ENCODE data around the gene ARL17A.
A peak's percentile ranks its signal among the peaks of the same experiment; 100 is the strongest.
"Not testable (repeated sequence)": the region's sequence is repeated elsewhere in the genome, so short reads cannot be mapped to it uniquely, and the experiment has no call there.

Gene ARL17A

GRCh38 chr17:46579083-46580075, at the start of gene ARL17A:
TSS of gene ARL17A (minus strand) at chr17:46579691. CDS start at chr17:46576322, 3,369 bp downstream.
- DNase-seq: peak; percentile 94

GRCh38 chr17:46628753-46629436, 49.4 kb upstream of the ARL17A start:
- DNase-seq: not testable (repeated sequence)

GRCh38 chr17:46627452-46627851, 48.0 kb upstream of the ARL17A start:
- DNase-seq: not testable (repeated sequence)

- DNase-seq: not testable (repeated sequence)
These were observed 45.2 kb upstream of the ARL17A start for GRCh38 chr17:46624726-46625125.

- DNase-seq: not testable (repeated sequence)
These were observed 44.3 kb upstream of the ARL17A start for GRCh38 chr17:46623790-46624189.

GRCh38 chr17:46618975-46619374, 39.5 kb upstream of the ARL17A start:
- DNase-seq: not testable (repeated sequence)

GRCh38 chr17:46617121-46617520, 37.6 kb upstream of the ARL17A start:
- not testable (repeated sequence) for DNase-seq

- not testable (repeated sequence) for DNase-seq
These were observed 34.4 kb upstream of the ARL17A start for GRCh38 chr17:46613876-46614275.

GRCh38 chr17:46611304-46611703, 31.8 kb upstream of the ARL17A start:
- not testable (repeated sequence) for DNase-seq

- not testable (repeated sequence) for DNase-seq
These were observed 23.6 kb upstream of the ARL17A start for GRCh38 chr17:46603125-46603524.

GRCh38 chr17:46600767-46601166, 21.3 kb upstream of the ARL17A start:
- not testable (repeated sequence) for DNase-seq

- not testable (repeated sequence) for DNase-seq
These were observed 18.9 kb upstream of the ARL17A start for GRCh38 chr17:46598344-46598931.

- DNase-seq: not testable (repeated sequence)
These were observed 11.8 kb upstream of the ARL17A start for GRCh38 chr17:46591332-46591731.

GRCh38 chr17:46590157-46591146, 11.0 kb upstream of the ARL17A start, which contains the start of gene NSF:
TSS of gene NSF (plus strand) at chr17:46590669. CDS start at chr17:46590776, 107 bp downstream.
- not testable (repeated sequence) for DNase-seq

- DNase-seq: not testable (repeated sequence)
These were observed 6.0 kb upstream of the ARL17A start for GRCh38 chr17:46585444-46585843.

GRCh38 chr17:46580082-46580481, 591 bp upstream of the ARL17A start:
- DNase-seq: not testable (repeated sequence)

- DNase-seq: not testable (repeated sequence)
These were observed 7.7 kb downstream of the ARL17A start for GRCh38 chr17:46571796-46572195.

- not testable (repeated sequence) for DNase-seq
These were observed 12.5 kb downstream of the ARL17A start for GRCh38 chr17:46566980-46567379.

GRCh38 chr17:46566284-46566683, 13.2 kb downstream of the ARL17A start:
- not testable (repeated sequence) for DNase-seq

- not testable (repeated sequence) for DNase-seq
These were observed 19.4 kb downstream of the ARL17A start for GRCh38 chr17:46560048-46560447.

- DNase-seq: not testable (repeated sequence)
These were observed 20.3 kb downstream of the ARL17A start for GRCh38 chr17:46559155-46559554.

GRCh38 chr17:46548607-46549006, 30.9 kb downstream of the ARL17A start:
- not testable (repeated sequence) for DNase-seq
